ENCODE results near the gene MBNL2. TPM values are rescaled to one million over a fixed set of nuclear protein-coding genes. Genes with fewer than 3 reads are reported as not detected.
A peak's percentile ranks its signal among the peaks of the same experiment; 100 is the strongest.

MBNL2 gene
- total and polyA plus RNA-seq, 2 of the 4 experiments (the other 2 are of a cell fraction) = 26.9 to 103 TPM

DNA sequence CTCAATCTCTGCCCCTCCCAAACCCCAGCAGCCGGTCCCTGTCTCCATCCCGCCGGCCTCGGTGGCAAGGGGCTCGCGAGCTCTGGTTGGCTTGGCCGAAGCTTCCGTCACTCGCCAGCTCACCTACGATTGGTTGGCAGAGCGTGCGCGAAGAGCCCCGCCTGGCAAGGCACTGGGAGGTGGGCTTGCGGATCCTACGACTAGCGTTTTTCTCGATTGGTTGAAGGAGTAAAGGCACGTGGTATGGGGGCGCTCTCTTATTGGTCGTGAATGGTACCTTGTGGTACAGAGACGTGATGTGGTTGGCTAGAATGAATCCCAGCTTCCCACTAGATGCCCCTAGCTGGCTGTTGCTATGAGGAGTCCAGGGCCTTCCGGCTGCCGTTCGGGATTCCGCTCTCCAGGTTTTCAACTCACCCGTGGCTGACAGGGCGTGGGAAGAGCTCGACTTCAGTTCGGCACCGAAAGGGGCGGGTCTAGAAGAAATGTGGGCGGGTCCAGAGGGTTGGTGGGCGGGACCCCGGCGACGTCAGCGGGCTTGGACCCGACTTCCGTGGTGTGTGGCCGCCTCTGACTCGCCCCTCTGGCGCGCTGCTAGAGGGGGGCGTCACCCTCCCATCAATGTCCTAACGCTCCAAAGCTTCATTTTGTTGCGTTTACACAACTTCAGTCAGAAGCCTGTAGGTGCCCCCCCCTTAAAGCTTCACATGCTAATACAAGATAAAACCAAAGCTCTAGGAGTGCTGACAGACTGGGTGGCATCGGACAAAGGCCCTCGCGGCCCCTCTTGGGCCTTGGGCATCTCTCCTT is 211.0 kb downstream of the MBNL2 start:
- CTCF ChIA-PET = interaction anchor here (0.8 to 1.1 kb wide), 3 partner anchors 17 to 142 kb away, joined by 3 to 5 read pairs (median 3); no protein-coding TSS in a partner anchor
- no peaks in the 10 kb centered on the region for H3K9me3 ChIP-seq (ENCODE audit: control insufficient read depth, insufficient read depth, low read length)
- H3K4me3 ChIP-seq (ENCODE audit: insufficient read depth, low read depth, low read length) = peak overlapping the region; percentile 77
- peak overlapping the region; percentile 84 for H3K4me2 ChIP-seq (ENCODE audit: low read depth, low read length)
- intact Hi-C loops (cut with micrococcal nuclease) (loop anchor here (2.0 to 10.0 kb wide), 4 partner anchors 66 to 210 kb away; partner anchors contain the start of gene MBNL2), dilution Hi-C loops (cut with HindIII; ENCODE audit: low sequenced_read_pairs, unreplicated experiment) (no loop called here), in situ Hi-C loops (cut with MboI; ENCODE audit: low sequenced_read_pairs) (no loop called here)
- H2BK15ac ChIP-seq (ENCODE audit: low read depth, low read length) = peak overlapping the region; percentile 89; the same call in 2 of the 3 replicates
- peak overlapping the region; percentile 52 for H2AK5ac ChIP-seq (ENCODE audit: low read depth, low read length)
- peaks cover 4% of the 10 kb centered on the region for H3K9me1 ChIP-seq (ENCODE audit: insufficient read depth, low read length)
- H4K5ac ChIP-seq (ENCODE audit: low read depth, low read length) = peak overlapping the region; percentile 90
- 0% methylated on average over 10 of the region's 50 CpGs; no CpG with 5 or more reads in 1 of the 2 experiments for WGBS, 2 experiments (ENCODE audit: extremely low coverage in 2 of 2, insufficient read length in 1 of 2)
- H3K18ac ChIP-seq (ENCODE audit: low read depth, low read length) = peak overlapping the region; percentile 88
- H4K20me1 ChIP-seq (ENCODE audit: insufficient read depth, low read length) = peaks cover 11% of the 10 kb centered on the region
- H3K9ac ChIP-seq (ENCODE audit: low read depth, low read length) = peak overlapping the region; percentile 88
- peaks cover 4% of the 10 kb centered on the region for H3K4me1 ChIP-seq (ENCODE audit: control insufficient read depth, insufficient read depth, low read length)
- peak overlapping the region; percentile 97 for H2AFZ ChIP-seq (replicated peaks; ENCODE audit: low read length, poor library complexity)
- peaks cover 8 to 42% of the 10 kb centered on the region in 2 experiments for H3K79me1 ChIP-seq (ENCODE audit: low read depth in 1 of 2, low read length in 2 of 2)
- H3K14ac ChIP-seq (replicated peaks; ENCODE audit: low read depth, low read length) = peak overlapping the region; percentile 98
- ATAC-seq (ENCODE audit: low read depth) = peak; percentile 78
- peak overlapping the region; percentile 39 to 98 for H4K8ac ChIP-seq (ENCODE audit: low read depth in 2 of 2, low read length in 2 of 2)
- POLR2A ChIA-PET (ENCODE audit: unreplicated experiment) = interaction anchor here (0.5 to 1.3 kb wide), 5 partner anchors 26 to 115 kb away, joined by 3 to 5 read pairs (median 3); no protein-coding TSS in a partner anchor
- peak; percentile 100 for DNase-seq
- peak overlapping the region; percentile 89 for H2BK5ac ChIP-seq (ENCODE audit: low read depth, low read length, poor library complexity, severe bottlenecking)
- peak overlapping the region; percentile 86 for H2BK120ac ChIP-seq (ENCODE audit: low read depth, low read length)
- peak overlapping the region; percentile 81 for H2BK20ac ChIP-seq (ENCODE audit: low read depth, low read length)
- H2AK9ac ChIP-seq (replicated peaks; ENCODE audit: low read depth, low read length, poor library complexity) = peak overlapping the region; percentile 95
- H3K23ac ChIP-seq (ENCODE audit: low read depth, low read length) = peak overlapping the region; percentile 98
- peak overlapping the region; percentile 89 for H4K91ac ChIP-seq (ENCODE audit: insufficient read depth, low read depth, low read length)
- H3K27me3 ChIP-seq (ENCODE audit: control insufficient read depth, insufficient read depth, low read length) = no peaks in the 10 kb centered on the region
- peak overlapping the region; percentile 88 for H3K27ac ChIP-seq (ENCODE audit: insufficient read depth, low read length)
- H3K56ac ChIP-seq (ENCODE audit: extremely low read depth, insufficient read depth, low read length) = peak overlapping the region; percentile 97
- no peaks in the 10 kb centered on the region for H3K36me3 ChIP-seq (ENCODE audit: control insufficient read depth, insufficient read depth, low read length)
- no TSS peak for BruUV-seq (replicated peaks)
- peak overlapping the region; percentile 97 for H3K4ac ChIP-seq (ENCODE audit: low read depth, low read length)
- TF ChIP-seq MXI1 (IDR thresholded peaks at IDR 0.05; ENCODE audit: borderline replicate concordance, low read depth, low read length) (no peak; the same call in 1 of the 2 replicates), RFX5 (IDR thresholded peaks at IDR 0.05; ENCODE audit: low read depth, low read length) (peak; percentile 98), BHLHE40 (IDR thresholded peaks at IDR 0.05; ENCODE audit: low read depth, low read length) (peak; percentile 38; the same call in 1 of the 2 replicates), SMC3 (IDR thresholded peaks at IDR 0.05; ENCODE audit: low read depth, low read length) (no peak), MAFK (IDR thresholded peaks at IDR 0.05; ENCODE audit: low read depth, low read length) (no peak), RAD21 (IDR thresholded peaks at IDR 0.05; ENCODE audit: low read length) (no peak), FOS (IDR thresholded peaks at IDR 0.05; ENCODE audit: low read depth, low read length) (peak; percentile 55; the same call in 1 of the 2 replicates), MAZ (IDR thresholded peaks at IDR 0.05; ENCODE audit: borderline replicate concordance, low read depth, low read length) (peak; percentile 69), CEBPB (IDR thresholded peaks at IDR 0.05; ENCODE audit: low read depth, low read length) (peak; percentile 46; the same call in 1 of the 2 replicates), CHD1 (IDR thresholded peaks at IDR 0.05; ENCODE audit: low read depth, low read length) (peak; percentile 38; the same call in 1 of the 2 replicates)
- TF ChIP-seq, protein P1, sequence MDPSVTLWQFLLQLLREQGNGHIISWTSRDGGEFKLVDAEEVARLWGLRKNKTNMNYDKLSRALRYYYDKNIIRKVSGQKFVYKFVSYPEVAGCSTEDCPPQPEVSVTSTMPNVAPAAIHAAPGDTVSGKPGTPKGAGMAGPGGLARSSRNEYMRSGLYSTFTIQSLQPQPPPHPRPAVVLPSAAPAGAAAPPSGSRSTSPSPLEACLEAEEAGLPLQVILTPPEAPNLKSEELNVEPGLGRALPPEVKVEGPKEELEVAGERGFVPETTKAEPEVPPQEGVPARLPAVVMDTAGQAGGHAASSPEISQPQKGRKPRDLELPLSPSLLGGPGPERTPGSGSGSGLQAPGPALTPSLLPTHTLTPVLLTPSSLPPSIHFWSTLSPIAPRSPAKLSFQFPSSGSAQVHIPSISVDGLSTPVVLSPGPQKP (IDR thresholded peaks at IDR 0.05; ENCODE audit: borderline replicate concordance, low read depth, low read length) = no peak
- TF ChIP-seq, protein P2, sequence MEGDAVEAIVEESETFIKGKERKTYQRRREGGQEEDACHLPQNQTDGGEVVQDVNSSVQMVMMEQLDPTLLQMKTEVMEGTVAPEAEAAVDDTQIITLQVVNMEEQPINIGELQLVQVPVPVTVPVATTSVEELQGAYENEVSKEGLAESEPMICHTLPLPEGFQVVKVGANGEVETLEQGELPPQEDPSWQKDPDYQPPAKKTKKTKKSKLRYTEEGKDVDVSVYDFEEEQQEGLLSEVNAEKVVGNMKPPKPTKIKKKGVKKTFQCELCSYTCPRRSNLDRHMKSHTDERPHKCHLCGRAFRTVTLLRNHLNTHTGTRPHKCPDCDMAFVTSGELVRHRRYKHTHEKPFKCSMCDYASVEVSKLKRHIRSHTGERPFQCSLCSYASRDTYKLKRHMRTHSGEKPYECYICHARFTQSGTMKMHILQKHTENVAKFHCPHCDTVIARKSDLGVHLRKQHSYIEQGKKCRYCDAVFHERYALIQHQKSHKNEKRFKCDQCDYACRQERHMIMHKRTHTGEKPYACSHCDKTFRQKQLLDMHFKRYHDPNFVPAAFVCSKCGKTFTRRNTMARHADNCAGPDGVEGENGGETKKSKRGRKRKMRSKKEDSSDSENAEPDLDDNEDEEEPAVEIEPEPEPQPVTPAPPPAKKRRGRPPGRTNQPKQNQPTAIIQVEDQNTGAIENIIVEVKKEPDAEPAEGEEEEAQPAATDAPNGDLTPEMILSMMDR (conservative IDR thresholded peaks at IDR 0.05; ENCODE audit: low read depth, low read length) = no peak

All from IMR-90 (cell line).